Prostate gland (tissue), 2 donors: ENCODE measurements around the gene CATSPER1.

ENCODE experiments used
- POLR2A ChIP-seq: fragments of 450-650 bp; IDR thresholded peaks from one replicate; pipeline ENCODE4 v1.6.1; 2016; ENCODE audit warnings: antibody characterized with exemption, mild to moderate bottlenecking
- TF ChIP-seq, protein P1 (sequence below), 4 experiments: fragments of 200-600 bp in 2 of 4; fragments of 450-650 bp in 2 of 4; sonication (generic) in 2 of 4; IDR thresholded peaks; 1 replicate in 3 of 4; 2 replicates in 1 of 4; pipeline ENCODE4 v1.5.1; 2016 to 2019; ENCODE audit warnings: antibody characterized with exemption in 4 of 4, mild to moderate bottlenecking in 2 of 4, moderate library complexity in 2 of 4

DNA sequence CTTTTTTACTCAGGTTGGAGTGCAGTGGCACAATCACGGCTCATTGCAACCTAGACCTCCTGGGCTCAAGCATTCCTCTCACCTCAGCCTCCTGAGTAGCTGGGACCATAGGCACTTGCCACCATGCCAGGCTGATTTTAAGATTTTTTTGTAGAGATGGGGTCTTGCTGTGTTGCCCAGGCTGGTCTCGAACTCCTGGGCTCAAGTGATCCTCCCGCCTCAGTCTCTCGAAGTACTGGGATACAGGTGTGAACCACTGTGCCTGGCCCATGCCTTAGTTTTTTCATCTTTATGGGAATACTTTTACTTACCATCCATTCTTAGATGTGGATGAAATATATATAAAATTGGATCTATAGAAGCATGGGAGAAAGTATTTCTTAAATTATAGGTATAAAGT lies 49.0 kb upstream of the CATSPER1 start:
- TF ChIP-seq, protein P1, sequence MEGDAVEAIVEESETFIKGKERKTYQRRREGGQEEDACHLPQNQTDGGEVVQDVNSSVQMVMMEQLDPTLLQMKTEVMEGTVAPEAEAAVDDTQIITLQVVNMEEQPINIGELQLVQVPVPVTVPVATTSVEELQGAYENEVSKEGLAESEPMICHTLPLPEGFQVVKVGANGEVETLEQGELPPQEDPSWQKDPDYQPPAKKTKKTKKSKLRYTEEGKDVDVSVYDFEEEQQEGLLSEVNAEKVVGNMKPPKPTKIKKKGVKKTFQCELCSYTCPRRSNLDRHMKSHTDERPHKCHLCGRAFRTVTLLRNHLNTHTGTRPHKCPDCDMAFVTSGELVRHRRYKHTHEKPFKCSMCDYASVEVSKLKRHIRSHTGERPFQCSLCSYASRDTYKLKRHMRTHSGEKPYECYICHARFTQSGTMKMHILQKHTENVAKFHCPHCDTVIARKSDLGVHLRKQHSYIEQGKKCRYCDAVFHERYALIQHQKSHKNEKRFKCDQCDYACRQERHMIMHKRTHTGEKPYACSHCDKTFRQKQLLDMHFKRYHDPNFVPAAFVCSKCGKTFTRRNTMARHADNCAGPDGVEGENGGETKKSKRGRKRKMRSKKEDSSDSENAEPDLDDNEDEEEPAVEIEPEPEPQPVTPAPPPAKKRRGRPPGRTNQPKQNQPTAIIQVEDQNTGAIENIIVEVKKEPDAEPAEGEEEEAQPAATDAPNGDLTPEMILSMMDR (IDR thresholded peaks at IDR 0.05), result no peak
- TF ChIP-seq POLR2A, result no peak
